WTC11 (cell line): Measurements from ENCODE around the gene PLD5. TPM values are rescaled to one million over a fixed set of nuclear protein-coding genes. Genes with fewer than 3 reads are reported as not detected.

Experiments used
- ATAC-seq: fragments of 200-7000 bp; cut with Tn5 transposase; 2 replicates; pipeline ENCODE4 v1.10.0; 2021; ENCODE audit warnings: mild to moderate bottlenecking, moderate library complexity
- CTCF ChIA-PET: fragments of 300-600 bp; sonication (Branson Sonifier 250); formaldehyde crosslinking; loops from one replicate; lab custom pipeline; 2021; ENCODE audit warnings: antibody characterized with exemption; lab: Charles Lee
- POLR2A ChIA-PET: fragments of 350-600 bp; sonication (Branson Sonifier 250); formaldehyde crosslinking; loops from one replicate; lab custom pipeline; 2021; ENCODE audit warnings: antibody characterized with exemption; lab: Charles Lee
- DNase-seq: peaks from one replicate; pipeline ENCODE4 v3.0.0; 2021; ENCODE audit warnings: low spot score
- H3K27ac Mint-ChIP-seq: 2 replicates; pipeline ENCODE4 v1.8.0; 2021; ENCODE audit warnings: mixed read lengths
- H3K27me3 Mint-ChIP-seq: 2 replicates; pipeline ENCODE4 v1.8.0; 2021; ENCODE audit warnings: low read depth, mild to moderate bottlenecking, moderate library complexity, mixed read lengths
- H3K36me3 Mint-ChIP-seq: 2 replicates; pipeline ENCODE4 v1.8.0; 2021; ENCODE audit warnings: mixed read lengths
- H3K4me1 Mint-ChIP-seq: 2 replicates; pipeline ENCODE4 v1.8.0; 2022; ENCODE audit warnings: mixed read lengths
- H3K4me3 Mint-ChIP-seq: 2 replicates; pipeline ENCODE4 v1.8.0; 2021; ENCODE audit warnings: mild to moderate bottlenecking, moderate library complexity, mixed read lengths
- H3K9me3 Mint-ChIP-seq: 2 replicates; pipeline ENCODE4 v1.8.0; 2021; ENCODE audit warnings: mixed read lengths
- ATF1 ChIP-seq: sonication (generic); formaldehyde crosslinking; IDR thresholded peaks from 2 replicates; pipeline ENCODE4 v1.8.1; 2023; ENCODE audit warnings: mild to moderate bottlenecking, moderate library complexity, missing genetic modification reagents
- CREB1 ChIP-seq: sonication (generic); formaldehyde crosslinking; IDR thresholded peaks from 2 replicates; pipeline ENCODE4 v1.8.0; 2023; ENCODE audit warnings: mild to moderate bottlenecking, missing genetic modification reagents
- ETV6 ChIP-seq: sonication (generic); formaldehyde crosslinking; IDR thresholded peaks from 2 replicates; pipeline ENCODE4 v1.8.1; 2022; ENCODE audit warnings: mild to moderate bottlenecking, missing genetic modification reagents
- FOXP1 ChIP-seq: sonication (generic); formaldehyde crosslinking; IDR thresholded peaks from 2 replicates; pipeline ENCODE4 v1.8.0; 2022; ENCODE audit warnings: missing genetic modification reagents, mild to moderate bottlenecking, moderate library complexity, borderline replicate concordance
- MXD4 ChIP-seq: fragments of 250-450 bp; sonication (Bioruptor Pico); IDR thresholded peaks from 2 replicates; pipeline ENCODE4 v1.8.0; 2021; ENCODE audit warnings: mild to moderate bottlenecking, moderate library complexity, borderline replicate concordance
- MYBL2 ChIP-seq: sonication (generic); formaldehyde crosslinking; IDR thresholded peaks from 2 replicates; pipeline ENCODE4 v1.8.1; 2023; ENCODE audit warnings: mild to moderate bottlenecking, moderate library complexity, missing genetic modification reagents
- NR2C2 ChIP-seq: sonication (generic); formaldehyde crosslinking; IDR thresholded peaks from 2 replicates; pipeline ENCODE4 v1.8.0; 2022; ENCODE audit warnings: mild to moderate bottlenecking, missing genetic modification reagents
- OVOL2 ChIP-seq: fragments of 250-450 bp; sonication (Bioruptor Pico); IDR thresholded peaks from 2 replicates; pipeline ENCODE4 v1.9.0; 2021; ENCODE audit warnings: mild to moderate bottlenecking, borderline replicate concordance
- SMAD3 ChIP-seq: sonication (generic); formaldehyde crosslinking; IDR thresholded peaks from 2 replicates; pipeline ENCODE4 v1.8.0; 2022; ENCODE audit warnings: missing genetic modification reagents, mild to moderate bottlenecking, borderline replicate concordance
- SP1 ChIP-seq: sonication (generic); formaldehyde crosslinking; conservative IDR thresholded peaks from 2 replicates; pipeline ENCODE4 v1.8.1; 2022; ENCODE audit warnings: missing genetic modification reagents
- TEAD1 ChIP-seq: sonication (generic); formaldehyde crosslinking; IDR thresholded peaks from 2 replicates; pipeline ENCODE4 v1.8.0; 2022; ENCODE audit warnings: mild to moderate bottlenecking, missing genetic modification reagents
- ZNF232 ChIP-seq: sonication (generic); formaldehyde crosslinking; IDR thresholded peaks from 2 replicates; pipeline ENCODE4 v1.8.0; 2022; ENCODE audit warnings: mild to moderate bottlenecking, missing genetic modification reagents
- ZNF396 ChIP-seq: fragments of 250-450 bp; sonication (Bioruptor Pico); IDR thresholded peaks from 2 replicates; pipeline ENCODE4 v1.8.0; 2021; ENCODE audit warnings: mild to moderate bottlenecking, moderate library complexity, borderline replicate concordance
- ZNF416 ChIP-seq: fragments of 250-450 bp; sonication (Bioruptor Pico); IDR thresholded peaks from 2 replicates; pipeline ENCODE4 v1.9.0; 2021; ENCODE audit warnings: mild to moderate bottlenecking, inconsistent platforms
- total RNA-seq: library from RNA; stranded (reverse); gene quantifications from 3 replicates; pipeline ENCODE4 v1.2.3, GENCODE V29; 2021
- TF ChIP-seq, protein P1 (sequence below): sonication (generic); formaldehyde crosslinking; IDR thresholded peaks from 2 replicates; pipeline ENCODE4 v1.8.1; 2023; ENCODE audit warnings: mild to moderate bottlenecking, missing genetic modification reagents
- TF ChIP-seq, protein P2 (sequence below): sonication (generic); formaldehyde crosslinking; IDR thresholded peaks from 2 replicates; pipeline ENCODE4 v1.8.1; 2023; ENCODE audit warnings: mild to moderate bottlenecking, missing genetic modification reagents, moderate library complexity
- TF ChIP-seq, protein P3 (sequence below): sonication (generic); formaldehyde crosslinking; IDR thresholded peaks from 2 replicates; pipeline ENCODE4 v1.8.0; 2022; ENCODE audit warnings: missing genetic modification reagents
- TF ChIP-seq, protein P4 (sequence below): sonication (generic); formaldehyde crosslinking; IDR thresholded peaks from 2 replicates; pipeline ENCODE4 v1.8.0; 2023; ENCODE audit warnings: missing genetic modification reagents, mild to moderate bottlenecking, borderline replicate concordance
- TF ChIP-seq, protein P5 (sequence below): sonication (generic); formaldehyde crosslinking; IDR thresholded peaks from 2 replicates; pipeline ENCODE4 v1.8.0; 2022; ENCODE audit warnings: mild to moderate bottlenecking, missing genetic modification reagents
- TF ChIP-seq, protein P6 (sequence below): fragments of 250-450 bp; sonication (Bioruptor Pico); IDR thresholded peaks from 2 replicates; pipeline ENCODE4 v1.9.0; 2021; ENCODE audit warnings: moderate library complexity, mild to moderate bottlenecking, inconsistent platforms, borderline replicate concordance
- TF ChIP-seq, protein P7 (sequence below): sonication (generic); formaldehyde crosslinking; conservative IDR thresholded peaks from 2 replicates; pipeline ENCODE4 v1.8.1; 2023; ENCODE audit warnings: mild to moderate bottlenecking, low read depth, missing genetic modification reagents, moderate library complexity

PLD5 gene
- total RNA-seq, 1 experiment from 2014 or later: 6.4 TPM

DNA sequence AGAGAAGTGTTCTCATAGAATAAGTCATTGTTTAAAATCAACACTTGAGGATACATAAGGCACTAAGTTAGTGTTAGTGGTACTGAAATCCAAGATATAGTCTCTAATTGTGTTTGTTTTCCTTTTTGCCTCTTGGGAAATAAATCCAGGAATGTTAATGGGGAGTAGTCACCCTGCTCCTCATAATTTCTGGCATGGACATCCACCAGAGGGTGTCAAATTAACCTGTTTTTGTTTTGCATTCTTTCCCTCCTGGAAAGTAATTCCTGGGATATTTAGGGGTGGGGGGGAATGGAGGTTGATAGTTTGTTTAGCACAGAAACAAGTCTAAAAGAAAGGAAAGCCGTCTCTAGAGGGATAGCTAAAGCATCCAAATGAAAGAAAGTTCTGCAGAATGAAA is 437.8 kb downstream of the PLD5 start:
- Mint-ChIP-seq H3K36me3 (no peaks in the 10 kb centered on the region), H3K9me3 (no peaks in the 10 kb centered on the region), H3K27me3 (no peaks in the 10 kb centered on the region), H3K4me3 (no peak overlapping the region), H3K4me1 (peaks cover 38% of the 10 kb centered on the region), H3K27ac (peak overlapping the region; percentile 62)
- ATAC-seq: no peak
- DNase-seq: no peak
- ChIA-PET CTCF (no interaction called here), POLR2A (no interaction called here)
- TF ChIP-seq, protein P1, sequence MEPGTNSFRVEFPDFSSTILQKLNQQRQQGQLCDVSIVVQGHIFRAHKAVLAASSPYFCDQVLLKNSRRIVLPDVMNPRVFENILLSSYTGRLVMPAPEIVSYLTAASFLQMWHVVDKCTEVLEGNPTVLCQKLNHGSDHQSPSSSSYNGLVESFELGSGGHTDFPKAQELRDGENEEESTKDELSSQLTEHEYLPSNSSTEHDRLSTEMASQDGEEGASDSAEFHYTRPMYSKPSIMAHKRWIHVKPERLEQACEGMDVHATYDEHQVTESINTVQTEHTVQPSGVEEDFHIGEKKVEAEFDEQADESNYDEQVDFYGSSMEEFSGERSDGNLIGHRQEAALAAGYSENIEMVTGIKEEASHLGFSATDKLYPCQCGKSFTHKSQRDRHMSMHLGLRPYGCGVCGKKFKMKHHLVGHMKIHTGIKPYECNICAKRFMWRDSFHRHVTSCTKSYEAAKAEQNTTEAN: no peak
- TF ChIP-seq SP1 (CRISPR knock-in tag) (no peak), ZNF416 (CRISPR knock-in tag) (no peak), OVOL2 (CRISPR knock-in tag) (no peak), SMAD3 (CRISPR knock-in tag) (no peak)

DNA sequence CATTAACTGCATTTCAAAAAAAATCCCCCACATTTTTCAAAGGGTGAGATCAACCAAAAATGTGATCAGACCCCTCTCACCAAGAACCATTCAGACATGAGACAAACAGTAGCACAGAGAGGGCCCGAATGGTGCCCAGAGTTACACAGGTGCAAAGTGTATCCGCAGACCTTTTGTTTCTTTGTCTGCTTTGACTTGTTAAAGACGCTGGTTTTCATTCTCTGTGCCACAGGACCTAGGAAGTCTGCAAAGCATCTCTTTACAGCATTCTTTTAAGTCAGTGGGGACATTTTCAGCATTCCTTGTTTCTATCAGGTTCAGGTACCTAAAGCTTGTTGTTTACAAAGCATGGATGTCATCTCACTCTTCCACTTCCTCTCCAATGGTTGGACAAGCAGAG is 438.4 kb downstream of the PLD5 start:
- POLR2A ChIA-PET: no interaction called here
- DNase-seq: no peak
- CTCF ChIA-PET: no interaction called here
- Mint-ChIP-seq H3K27me3 (no peaks in the 10 kb centered on the region), H3K4me1 (peaks cover 42% of the 10 kb centered on the region), H3K4me3 (no peak overlapping the region), H3K27ac (peak overlapping the region; percentile 62), H3K9me3 (no peaks in the 10 kb centered on the region), H3K36me3 (no peaks in the 10 kb centered on the region)
- peak; percentile 93 for ATAC-seq
- TF ChIP-seq, protein P2, sequence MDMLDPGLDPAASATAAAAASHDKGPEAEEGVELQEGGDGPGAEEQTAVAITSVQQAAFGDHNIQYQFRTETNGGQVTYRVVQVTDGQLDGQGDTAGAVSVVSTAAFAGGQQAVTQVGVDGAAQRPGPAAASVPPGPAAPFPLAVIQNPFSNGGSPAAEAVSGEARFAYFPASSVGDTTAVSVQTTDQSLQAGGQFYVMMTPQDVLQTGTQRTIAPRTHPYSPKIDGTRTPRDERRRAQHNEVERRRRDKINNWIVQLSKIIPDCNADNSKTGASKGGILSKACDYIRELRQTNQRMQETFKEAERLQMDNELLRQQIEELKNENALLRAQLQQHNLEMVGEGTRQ: no peak
- TF ChIP-seq ZNF396 (CRISPR knock-in tag) (no peak), ETV6 (CRISPR knock-in tag) (no peak), MYBL2 (CRISPR knock-in tag) (no peak), TEAD1 (CRISPR knock-in tag) (no peak), ZNF232 (no peak), NR2C2 (CRISPR knock-in tag) (no peak), CREB1 (CRISPR knock-in tag) (no peak), ATF1 (CRISPR knock-in tag) (no peak), MXD4 (no peak), FOXP1 (CRISPR knock-in tag) (no peak)
- TF ChIP-seq, protein P3, sequence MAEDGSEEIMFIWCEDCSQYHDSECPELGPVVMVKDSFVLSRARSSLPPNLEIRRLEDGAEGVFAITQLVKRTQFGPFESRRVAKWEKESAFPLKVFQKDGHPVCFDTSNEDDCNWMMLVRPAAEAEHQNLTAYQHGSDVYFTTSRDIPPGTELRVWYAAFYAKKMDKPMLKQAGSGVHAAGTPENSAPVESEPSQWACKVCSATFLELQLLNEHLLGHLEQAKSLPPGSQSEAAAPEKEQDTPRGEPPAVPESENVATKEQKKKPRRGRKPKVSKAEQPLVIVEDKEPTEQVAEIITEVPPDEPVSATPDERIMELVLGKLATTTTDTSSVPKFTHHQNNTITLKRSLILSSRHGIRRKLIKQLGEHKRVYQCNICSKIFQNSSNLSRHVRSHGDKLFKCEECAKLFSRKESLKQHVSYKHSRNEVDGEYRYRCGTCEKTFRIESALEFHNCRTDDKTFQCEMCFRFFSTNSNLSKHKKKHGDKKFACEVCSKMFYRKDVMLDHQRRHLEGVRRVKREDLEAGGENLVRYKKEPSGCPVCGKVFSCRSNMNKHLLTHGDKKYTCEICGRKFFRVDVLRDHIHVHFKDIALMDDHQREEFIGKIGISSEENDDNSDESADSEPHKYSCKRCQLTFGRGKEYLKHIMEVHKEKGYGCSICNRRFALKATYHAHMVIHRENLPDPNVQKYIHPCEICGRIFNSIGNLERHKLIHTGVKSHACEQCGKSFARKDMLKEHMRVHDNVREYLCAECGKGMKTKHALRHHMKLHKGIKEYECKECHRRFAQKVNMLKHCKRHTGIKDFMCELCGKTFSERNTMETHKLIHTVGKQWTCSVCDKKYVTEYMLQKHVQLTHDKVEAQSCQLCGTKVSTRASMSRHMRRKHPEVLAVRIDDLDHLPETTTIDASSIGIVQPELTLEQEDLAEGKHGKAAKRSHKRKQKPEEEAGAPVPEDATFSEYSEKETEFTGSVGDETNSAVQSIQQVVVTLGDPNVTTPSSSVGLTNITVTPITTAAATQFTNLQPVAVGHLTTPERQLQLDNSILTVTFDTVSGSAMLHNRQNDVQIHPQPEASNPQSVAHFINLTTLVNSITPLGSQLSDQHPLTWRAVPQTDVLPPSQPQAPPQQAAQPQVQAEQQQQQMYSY (CRISPR knock-in tag): no peak
- TF ChIP-seq, protein P4, sequence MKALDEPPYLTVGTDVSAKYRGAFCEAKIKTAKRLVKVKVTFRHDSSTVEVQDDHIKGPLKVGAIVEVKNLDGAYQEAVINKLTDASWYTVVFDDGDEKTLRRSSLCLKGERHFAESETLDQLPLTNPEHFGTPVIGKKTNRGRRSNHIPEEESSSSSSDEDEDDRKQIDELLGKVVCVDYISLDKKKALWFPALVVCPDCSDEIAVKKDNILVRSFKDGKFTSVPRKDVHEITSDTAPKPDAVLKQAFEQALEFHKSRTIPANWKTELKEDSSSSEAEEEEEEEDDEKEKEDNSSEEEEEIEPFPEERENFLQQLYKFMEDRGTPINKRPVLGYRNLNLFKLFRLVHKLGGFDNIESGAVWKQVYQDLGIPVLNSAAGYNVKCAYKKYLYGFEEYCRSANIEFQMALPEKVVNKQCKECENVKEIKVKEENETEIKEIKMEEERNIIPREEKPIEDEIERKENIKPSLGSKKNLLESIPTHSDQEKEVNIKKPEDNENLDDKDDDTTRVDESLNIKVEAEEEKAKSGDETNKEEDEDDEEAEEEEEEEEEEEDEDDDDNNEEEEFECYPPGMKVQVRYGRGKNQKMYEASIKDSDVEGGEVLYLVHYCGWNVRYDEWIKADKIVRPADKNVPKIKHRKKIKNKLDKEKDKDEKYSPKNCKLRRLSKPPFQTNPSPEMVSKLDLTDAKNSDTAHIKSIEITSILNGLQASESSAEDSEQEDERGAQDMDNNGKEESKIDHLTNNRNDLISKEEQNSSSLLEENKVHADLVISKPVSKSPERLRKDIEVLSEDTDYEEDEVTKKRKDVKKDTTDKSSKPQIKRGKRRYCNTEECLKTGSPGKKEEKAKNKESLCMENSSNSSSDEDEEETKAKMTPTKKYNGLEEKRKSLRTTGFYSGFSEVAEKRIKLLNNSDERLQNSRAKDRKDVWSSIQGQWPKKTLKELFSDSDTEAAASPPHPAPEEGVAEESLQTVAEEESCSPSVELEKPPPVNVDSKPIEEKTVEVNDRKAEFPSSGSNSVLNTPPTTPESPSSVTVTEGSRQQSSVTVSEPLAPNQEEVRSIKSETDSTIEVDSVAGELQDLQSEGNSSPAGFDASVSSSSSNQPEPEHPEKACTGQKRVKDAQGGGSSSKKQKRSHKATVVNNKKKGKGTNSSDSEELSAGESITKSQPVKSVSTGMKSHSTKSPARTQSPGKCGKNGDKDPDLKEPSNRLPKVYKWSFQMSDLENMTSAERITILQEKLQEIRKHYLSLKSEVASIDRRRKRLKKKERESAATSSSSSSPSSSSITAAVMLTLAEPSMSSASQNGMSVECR (CRISPR knock-in tag): no peak
- TF ChIP-seq, protein P5, sequence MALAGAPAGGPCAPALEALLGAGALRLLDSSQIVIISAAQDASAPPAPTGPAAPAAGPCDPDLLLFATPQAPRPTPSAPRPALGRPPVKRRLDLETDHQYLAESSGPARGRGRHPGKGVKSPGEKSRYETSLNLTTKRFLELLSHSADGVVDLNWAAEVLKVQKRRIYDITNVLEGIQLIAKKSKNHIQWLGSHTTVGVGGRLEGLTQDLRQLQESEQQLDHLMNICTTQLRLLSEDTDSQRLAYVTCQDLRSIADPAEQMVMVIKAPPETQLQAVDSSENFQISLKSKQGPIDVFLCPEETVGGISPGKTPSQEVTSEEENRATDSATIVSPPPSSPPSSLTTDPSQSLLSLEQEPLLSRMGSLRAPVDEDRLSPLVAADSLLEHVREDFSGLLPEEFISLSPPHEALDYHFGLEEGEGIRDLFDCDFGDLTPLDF (CRISPR knock-in tag): no peak
- TF ChIP-seq, protein P6, sequence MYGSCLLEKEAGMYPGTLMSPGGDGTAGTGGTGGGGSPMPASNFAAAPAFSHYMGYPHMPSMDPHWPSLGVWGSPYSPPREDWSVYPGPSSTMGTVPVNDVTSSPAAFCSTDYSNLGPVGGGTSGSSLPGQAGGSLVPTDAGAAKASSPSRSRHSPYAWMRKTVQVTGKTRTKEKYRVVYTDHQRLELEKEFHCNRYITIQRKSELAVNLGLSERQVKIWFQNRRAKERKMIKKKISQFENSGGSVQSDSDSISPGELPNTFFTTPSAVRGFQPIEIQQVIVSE (CRISPR knock-in tag): no peak
- TF ChIP-seq, protein P7, sequence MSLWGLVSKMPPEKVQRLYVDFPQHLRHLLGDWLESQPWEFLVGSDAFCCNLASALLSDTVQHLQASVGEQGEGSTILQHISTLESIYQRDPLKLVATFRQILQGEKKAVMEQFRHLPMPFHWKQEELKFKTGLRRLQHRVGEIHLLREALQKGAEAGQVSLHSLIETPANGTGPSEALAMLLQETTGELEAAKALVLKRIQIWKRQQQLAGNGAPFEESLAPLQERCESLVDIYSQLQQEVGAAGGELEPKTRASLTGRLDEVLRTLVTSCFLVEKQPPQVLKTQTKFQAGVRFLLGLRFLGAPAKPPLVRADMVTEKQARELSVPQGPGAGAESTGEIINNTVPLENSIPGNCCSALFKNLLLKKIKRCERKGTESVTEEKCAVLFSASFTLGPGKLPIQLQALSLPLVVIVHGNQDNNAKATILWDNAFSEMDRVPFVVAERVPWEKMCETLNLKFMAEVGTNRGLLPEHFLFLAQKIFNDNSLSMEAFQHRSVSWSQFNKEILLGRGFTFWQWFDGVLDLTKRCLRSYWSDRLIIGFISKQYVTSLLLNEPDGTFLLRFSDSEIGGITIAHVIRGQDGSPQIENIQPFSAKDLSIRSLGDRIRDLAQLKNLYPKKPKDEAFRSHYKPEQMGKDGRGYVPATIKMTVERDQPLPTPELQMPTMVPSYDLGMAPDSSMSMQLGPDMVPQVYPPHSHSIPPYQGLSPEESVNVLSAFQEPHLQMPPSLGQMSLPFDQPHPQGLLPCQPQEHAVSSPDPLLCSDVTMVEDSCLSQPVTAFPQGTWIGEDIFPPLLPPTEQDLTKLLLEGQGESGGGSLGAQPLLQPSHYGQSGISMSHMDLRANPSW (CRISPR knock-in tag): no peak
